ENCODE data around the gene FHL1.

GRCh38 chrX:136192839-136193414 is 45.6 kb downstream of the FHL1 start:
- TF ChIP-seq CTCF (IDR thresholded peaks at IDR 0.05) = no peak
- no peak for TF ChIP-seq POLR2A (IDR thresholded peaks at IDR 0.05)
- TF ChIP-seq POLR2AphosphoS5 (IDR thresholded peaks at IDR 0.05) = no peak
- no peak for TF ChIP-seq EP300 (IDR thresholded peaks at IDR 0.05)

Measured in upper lobe of left lung (tissue), 4 donors.